ENCODE data around the gene RPP40. TPM values are rescaled to one million over a fixed set of nuclear protein-coding genes. Genes with fewer than 3 reads are reported as not detected.
A peak's percentile ranks its signal among the peaks of the same experiment; 100 is the strongest.

Gene RPP40, protein sequence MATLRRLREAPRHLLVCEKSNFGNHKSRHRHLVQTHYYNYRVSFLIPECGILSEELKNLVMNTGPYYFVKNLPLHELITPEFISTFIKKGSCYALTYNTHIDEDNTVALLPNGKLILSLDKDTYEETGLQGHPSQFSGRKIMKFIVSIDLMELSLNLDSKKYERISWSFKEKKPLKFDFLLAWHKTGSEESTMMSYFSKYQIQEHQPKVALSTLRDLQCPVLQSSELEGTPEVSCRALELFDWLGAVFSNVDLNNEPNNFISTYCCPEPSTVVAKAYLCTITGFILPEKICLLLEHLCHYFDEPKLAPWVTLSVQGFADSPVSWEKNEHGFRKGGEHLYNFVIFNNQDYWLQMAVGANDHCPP
- 8.5 and 16.3 TPM in 2 replicates for total RNA-seq

DNA sequence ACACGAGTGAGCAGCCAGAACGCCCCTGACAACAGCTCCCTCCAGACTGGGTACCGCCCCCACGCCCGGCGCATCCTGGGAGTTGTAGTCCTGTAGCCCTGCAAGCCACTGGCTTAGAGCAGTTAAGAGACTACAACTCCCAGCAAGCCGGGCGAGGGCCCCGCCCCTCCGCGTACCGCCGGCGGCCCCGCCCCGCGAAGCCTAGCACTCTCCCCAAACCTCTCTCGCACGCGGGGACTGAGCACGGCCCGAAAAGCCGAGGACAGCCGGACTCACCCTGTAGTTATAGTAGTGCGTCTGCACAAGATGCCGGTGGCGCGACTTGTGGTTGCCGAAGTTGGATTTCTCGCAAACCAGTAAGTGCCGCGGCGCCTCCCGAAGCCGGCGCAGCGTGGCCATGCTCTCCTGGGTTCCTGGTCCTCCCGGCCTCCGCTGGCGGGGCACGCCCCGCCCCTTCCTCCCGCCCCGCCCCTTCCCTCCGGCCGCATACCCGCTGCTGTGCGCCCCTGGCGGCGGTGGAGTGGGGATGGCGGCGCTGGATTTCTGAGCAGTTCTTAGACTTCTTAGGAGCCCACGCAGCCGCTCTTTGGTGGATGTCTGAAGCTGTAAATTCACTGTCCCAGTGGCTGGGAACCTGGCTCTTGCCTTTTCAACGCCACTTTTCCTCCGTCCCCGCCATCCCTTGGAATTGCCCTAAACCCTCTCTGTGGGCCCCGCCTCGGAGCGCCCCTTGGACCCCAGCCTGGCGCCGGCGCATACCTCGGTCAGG lies at the start of gene RPP40:
Gene RPP40, minus strand, starts transcription at position 434 of the 769 bp plus-strand sequence. Its CDS starts 35 bp downstream, at position 399.
- peak within 1 kb of the TSS; percentile 62 for H3K4me3 ChIP-seq (ENCODE audit: low read depth, low read length)
- DNase-seq (ENCODE audit: low read depth): peak; percentile 52
- TF ChIP-seq, protein P1, sequence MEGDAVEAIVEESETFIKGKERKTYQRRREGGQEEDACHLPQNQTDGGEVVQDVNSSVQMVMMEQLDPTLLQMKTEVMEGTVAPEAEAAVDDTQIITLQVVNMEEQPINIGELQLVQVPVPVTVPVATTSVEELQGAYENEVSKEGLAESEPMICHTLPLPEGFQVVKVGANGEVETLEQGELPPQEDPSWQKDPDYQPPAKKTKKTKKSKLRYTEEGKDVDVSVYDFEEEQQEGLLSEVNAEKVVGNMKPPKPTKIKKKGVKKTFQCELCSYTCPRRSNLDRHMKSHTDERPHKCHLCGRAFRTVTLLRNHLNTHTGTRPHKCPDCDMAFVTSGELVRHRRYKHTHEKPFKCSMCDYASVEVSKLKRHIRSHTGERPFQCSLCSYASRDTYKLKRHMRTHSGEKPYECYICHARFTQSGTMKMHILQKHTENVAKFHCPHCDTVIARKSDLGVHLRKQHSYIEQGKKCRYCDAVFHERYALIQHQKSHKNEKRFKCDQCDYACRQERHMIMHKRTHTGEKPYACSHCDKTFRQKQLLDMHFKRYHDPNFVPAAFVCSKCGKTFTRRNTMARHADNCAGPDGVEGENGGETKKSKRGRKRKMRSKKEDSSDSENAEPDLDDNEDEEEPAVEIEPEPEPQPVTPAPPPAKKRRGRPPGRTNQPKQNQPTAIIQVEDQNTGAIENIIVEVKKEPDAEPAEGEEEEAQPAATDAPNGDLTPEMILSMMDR (conservative IDR thresholded peaks at IDR 0.05; ENCODE audit: low read depth, low read length): peak; percentile 79

DNA sequence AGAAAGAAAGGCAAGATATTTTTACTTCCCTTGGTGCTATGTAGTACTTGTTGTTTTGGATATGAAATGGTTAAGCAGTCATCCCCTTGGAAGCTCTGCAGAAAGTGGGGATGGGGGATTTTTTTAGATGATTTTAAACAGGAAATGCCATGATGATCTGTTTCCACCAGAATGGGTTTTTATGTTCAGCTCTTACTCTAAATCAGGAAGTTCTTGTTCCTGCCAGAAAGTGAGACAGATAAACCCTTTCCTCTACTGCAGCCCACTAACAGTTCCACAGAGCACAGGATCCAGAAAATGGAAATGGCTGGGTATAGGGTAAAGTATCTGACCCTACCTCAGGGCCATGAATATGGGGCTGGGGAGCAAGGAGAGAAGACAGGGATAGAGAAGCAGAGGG lies 49.2 kb upstream of the RPP40 start:
- DNase-seq (ENCODE audit: low read depth): no peak
- TF ChIP-seq, protein P1 (conservative IDR thresholded peaks at IDR 0.05; ENCODE audit: low read depth, low read length): no peak

DNA sequence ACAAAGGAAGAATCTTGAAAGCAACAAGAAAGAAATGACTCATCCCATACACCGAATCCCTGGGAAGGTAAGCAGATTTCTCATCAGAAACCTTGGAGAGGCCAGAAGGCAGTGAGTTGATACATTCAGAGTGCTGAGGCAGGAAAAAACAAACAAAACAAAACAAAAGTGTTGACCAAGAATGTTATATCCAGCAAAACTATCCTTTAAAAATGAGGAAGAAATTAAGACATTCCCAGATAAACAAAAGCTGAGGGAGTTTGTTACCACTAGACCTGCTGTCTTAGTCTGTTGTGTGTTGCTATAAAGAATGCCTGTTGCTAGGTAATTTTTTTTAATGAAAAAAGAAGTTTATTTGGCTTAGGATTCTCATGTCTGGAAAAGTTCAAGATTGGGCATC lies 47.6 kb upstream of the RPP40 start:
- no peak for DNase-seq (ENCODE audit: low read depth)
- H3K4me3 ChIP-seq (ENCODE audit: low read depth, low read length): no peak overlapping the region
- TF ChIP-seq, protein P1 (conservative IDR thresholded peaks at IDR 0.05; ENCODE audit: low read depth, low read length): no peak

More for the DNA sequence above, 49.2 kb upstream of the RPP40 start:
- no peak overlapping the region for H3K4me3 ChIP-seq (ENCODE audit: low read depth, low read length)

DNA sequence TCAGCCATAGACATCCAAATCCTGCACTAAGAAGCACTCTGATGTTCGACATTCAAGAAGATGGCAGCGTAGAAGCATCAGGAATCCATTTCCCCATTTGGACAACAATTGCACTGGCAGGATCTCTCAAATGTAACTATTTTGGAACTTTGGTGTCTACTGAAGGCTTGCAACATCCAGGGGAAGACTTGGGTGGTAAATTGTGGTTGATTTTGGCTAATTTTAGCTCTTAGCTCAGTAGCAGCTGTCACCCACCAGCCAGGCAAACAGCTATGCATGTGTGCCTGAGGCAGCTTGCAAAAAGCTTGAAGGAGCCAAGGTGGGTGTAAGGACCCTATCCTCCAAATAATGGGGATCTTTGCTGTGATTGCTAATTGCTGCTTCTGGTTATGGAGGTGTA lies 46.2 kb upstream of the RPP40 start:
- TF ChIP-seq, protein P1 (conservative IDR thresholded peaks at IDR 0.05; ENCODE audit: low read depth, low read length): no peak
- no peak overlapping the region for H3K4me3 ChIP-seq (ENCODE audit: low read depth, low read length)
- no peak for DNase-seq (ENCODE audit: low read depth)

DNA sequence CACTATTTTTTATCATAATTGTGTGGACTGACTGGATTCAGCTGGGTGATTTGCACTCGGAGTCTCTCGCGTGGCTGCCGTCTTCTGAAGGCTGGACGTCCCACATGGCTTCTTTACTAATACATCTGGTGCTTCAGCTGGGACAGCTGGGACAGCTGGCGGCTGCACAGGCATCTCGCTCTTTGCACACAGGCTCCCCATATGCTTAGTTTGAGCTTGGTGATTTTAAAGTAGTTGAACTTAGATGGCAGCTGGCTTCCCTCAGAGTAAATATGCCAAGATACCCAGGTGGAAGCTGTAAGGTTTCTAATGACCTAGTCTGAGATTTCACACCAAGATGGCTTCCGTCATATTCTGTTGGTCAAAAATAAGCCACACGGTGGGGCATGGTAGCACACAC lies 42.6 kb upstream of the RPP40 start:
- TF ChIP-seq, protein P1 (conservative IDR thresholded peaks at IDR 0.05; ENCODE audit: low read depth, low read length): no peak
- H3K4me3 ChIP-seq (ENCODE audit: low read depth, low read length): no peak overlapping the region
- no peak for DNase-seq (ENCODE audit: low read depth)

DNA sequence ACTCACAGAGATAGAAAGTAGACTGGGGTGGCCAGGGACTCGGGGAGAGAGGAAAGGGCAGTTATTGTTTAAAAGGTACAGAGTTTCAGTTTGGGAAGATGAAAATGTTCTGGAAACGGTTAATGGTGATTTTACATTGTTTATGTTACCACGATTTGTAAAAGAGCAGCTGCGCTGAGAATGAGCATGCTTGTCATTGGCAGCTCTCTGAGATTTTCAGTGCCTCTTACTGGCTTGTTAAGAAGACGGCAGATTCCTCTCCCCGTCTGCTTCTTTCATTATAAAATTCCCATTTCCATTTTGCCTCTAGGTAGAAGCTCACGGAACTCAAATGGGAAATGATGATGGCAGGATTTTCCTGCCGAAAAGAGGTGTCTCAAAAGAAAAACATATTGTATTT lies 41.6 kb upstream of the RPP40 start:
- DNase-seq (ENCODE audit: low read depth): no peak
- TF ChIP-seq, protein P1 (conservative IDR thresholded peaks at IDR 0.05; ENCODE audit: low read depth, low read length): no peak
- no peak overlapping the region for H3K4me3 ChIP-seq (ENCODE audit: low read depth, low read length)

All from epithelial cell of proximal tubule (primary cell).